M059J (cell line): ENCODE measurements around the gene KIF4A. TPM values are rescaled to one million over a fixed set of nuclear protein-coding genes. Genes with fewer than 3 reads are reported as not detected.

ENCODE experiments used
- DNase-seq: peaks from one replicate; pipeline ENCODE4 v3.0.0-alpha.2; 2012; ENCODE audit warnings: low read depth
- total RNA-seq: library from RNA; depleted of rRNA; stranded (reverse); fragments of >200 nt; shearing (Covaris generic); gene quantifications from 2 replicates; pipeline ENCODE4 v1.2.3, GENCODE V29; 2014

Gene KIF4A
- total RNA-seq, 1 experiment from 2014 or later = 89.1 TPM

- peak; percentile 74 for DNase-seq
These were observed 149.1 kb downstream of the KIF4A start for GRCh38 chrX:70439016-70439415.

- DNase-seq = no peak
These were observed 152.3 kb downstream of the KIF4A start for GRCh38 chrX:70442224-70442623.

GRCh38 chrX:70444326-70444945, 154.5 kb downstream of the KIF4A start, which contains the start of gene DLG3:
TSS of gene DLG3 (plus strand) at chrX:70444835. CDS start at chrX:70445202, 367 bp downstream.
- DNase-seq = peak; percentile 56

- no peak for DNase-seq
These were observed 155.2 kb downstream of the KIF4A start for GRCh38 chrX:70444946-70445656.

DNA sequence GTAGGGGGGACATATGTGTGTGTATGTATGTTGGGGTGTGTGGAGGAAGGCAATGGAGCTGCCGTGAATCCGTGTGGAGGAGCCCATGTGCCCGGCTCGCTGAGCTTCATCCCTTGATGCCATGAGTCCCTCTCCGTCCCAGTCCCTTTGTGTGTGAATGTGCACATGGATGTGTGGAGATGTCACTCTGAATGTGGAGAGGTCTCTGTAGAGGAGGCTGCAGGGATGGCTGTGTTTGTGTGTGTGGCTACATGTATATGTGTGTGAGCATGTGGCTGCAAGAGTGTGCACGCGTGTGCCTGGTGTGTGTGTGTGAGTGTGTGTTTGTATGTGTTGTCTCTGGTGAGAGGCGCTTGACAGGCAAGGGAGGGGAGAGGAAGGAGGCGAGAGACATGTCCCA, 156.0 kb downstream of the KIF4A start:
- no peak for DNase-seq

DNA sequence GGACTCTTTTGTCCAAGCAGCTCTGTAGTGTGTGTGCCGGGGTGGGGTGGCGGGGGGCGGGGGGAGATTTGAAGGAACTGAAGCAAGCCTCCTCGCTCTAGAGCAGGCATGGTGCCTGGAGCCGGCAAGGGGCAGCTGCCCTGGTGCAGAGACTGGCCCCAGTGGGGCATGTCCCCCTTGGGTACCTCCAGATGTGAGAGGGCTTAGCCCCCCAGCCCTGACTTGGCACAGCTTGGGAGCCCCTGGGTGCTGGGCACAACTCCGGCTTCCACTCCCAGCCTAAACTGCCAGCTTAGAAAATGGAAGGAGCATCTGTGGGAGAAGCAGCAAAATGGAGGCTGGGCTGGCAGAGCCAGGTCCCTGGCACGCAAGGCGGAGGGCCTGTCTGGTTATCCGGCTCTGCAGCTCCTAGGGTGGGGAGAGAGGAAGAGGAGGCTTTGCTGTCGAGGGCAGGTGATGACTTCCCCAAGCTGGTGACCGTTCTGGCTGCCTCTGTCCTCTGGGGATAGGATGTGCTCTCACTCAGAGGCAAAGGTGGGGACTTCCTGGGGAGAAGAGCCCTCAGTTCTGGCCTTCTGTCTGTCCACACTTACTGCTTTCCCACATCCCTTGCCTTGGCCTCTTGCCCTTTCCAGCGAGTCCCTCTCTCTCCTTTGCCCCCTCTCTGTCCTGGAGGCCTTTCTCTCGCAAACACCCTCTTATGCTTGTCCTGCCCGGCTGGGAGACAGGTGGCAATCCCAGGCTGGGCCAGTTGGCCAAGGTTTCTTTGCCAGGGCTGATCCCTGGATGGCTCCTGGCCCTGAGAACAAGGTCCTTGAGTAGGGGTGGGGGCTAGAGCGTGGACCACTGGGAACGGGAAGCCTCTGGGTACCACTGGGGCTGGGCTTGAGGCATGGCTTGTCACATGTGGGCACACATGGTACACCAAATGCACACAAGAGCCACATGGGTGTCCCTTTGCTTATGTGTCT, 156.8 kb downstream of the KIF4A start:
- no peak for DNase-seq

- no peak for DNase-seq
These were observed 159.6 kb downstream of the KIF4A start for GRCh38 chrX:70449457-70449966.

GRCh38 chrX:70452143-70452733, 162.3 kb downstream of the KIF4A start:
- DNase-seq = peak; percentile 56

DNA sequence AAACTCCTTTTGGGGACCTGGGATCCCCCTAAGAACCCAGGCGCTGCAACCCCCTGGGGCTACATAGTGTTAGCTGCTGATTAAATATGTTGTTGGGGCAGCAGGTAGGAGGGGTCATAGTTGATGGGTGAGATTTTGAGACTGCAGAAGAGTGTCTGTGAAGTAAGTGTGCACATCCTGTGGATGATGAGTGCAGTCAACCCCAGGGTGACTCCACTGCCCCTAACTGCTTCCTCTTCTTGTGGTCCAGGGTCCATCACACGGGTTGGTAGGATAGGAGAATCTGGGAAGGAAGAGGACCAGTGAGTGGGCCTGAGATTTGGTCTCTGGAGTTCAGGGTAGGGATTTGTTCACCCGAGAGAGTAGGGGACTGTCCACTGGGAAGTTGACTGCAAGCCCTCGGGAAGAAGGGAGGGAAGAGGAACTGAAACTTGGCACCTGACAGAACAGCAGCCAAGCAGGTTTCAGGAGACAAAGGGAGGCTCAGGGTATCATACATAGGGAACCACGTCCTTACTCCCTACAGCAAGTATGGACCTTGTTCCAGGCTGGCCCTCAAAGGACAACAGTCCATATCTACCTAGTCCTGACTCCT, 163.2 kb downstream of the KIF4A start:
- DNase-seq = no peak

DNA sequence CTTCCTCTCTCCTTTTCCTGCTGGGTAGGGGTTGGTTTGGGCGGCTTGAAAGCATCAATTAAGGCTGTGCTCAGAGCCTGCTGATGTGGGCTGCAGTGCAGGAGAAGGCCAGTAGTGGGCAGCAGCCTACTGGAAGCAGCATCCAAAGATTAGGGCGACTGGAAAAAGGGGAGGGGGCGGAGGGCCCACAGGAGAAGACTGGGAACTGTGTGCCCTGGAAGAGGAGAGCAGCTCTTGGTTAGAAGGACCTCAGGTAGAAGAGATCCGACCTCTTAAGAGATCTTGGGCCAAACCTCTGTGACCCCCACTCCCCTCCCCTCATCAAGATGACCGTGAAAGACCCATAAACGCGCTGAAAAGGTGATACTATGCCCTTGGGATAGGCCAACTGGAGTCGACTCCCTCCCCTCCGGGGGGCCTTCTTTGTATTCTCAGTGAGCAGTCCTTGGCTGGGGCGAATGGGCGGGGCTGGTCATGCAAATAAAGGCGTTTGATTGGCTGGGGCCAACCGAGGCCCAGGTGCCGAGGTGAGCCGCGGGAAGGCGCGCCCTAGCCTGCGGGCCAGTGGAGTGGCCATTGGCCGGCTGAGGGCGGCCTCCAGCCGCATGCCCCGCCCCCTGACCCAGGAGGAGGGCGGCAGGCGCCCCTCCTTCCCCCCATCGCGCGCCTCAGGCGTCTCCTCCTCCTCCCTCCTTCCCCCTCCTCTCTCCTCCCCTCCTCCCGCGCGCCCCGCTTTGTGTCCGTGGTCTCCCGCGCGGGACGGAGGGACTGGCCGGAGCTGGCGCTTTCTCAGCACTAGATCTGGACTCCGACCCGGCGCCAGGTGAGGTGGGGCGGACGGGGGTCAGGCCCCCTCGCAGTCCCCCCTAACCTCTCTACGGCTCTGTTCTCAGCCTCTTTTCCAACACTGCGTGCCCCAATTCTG, 164.8 kb downstream of the KIF4A start:
- peak; percentile 32 for DNase-seq

DNA sequence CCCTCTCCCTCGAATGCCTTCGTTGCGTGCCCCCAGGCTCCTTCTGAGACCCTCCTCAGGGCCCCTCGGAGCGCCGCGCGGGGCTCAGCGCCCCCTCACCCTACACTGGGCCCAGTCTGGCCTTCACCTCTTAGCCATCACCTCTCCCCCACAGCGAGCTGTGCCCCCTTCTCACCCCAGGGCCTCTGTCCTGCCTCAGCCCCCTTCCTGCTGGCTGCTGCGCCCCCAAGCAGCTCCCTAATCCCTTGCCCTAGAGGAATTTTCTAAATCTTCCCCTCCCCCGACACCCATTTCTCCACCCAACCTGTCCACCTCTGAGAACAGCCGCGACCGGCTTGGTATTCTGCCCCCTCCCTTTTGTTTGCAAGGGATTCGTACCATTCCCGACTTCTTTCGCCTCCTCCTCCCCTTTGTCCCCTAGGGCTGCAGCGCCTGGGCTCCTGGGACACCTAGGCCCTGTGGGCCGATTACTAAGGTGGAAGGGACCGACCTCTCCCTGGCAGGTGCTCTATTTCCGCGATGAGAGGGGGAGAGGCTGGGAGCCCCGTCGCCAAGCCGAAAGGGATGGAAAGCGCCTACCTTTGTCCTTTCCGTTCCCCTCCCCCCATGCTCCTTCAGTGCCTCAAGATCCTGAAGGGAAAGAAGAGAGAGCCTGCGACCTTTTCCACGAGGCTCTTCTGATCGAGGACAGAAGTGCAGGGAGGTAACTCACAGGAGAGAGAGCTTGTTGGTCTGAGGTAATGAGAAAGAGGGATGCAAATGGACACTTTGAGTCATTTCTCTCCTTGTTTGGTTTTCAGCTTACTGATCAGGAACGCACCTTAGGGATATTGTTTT, 165.7 kb downstream of the KIF4A start:
- no peak for DNase-seq

- no peak for DNase-seq
These were observed 166.4 kb downstream of the KIF4A start for GRCh38 chrX:70456256-70456655.

- no peak for DNase-seq
These were observed 171.1 kb downstream of the KIF4A start for GRCh38 chrX:70461026-70461425.

- no peak for DNase-seq
These were observed 174.1 kb downstream of the KIF4A start for GRCh38 chrX:70464051-70464450.

DNA sequence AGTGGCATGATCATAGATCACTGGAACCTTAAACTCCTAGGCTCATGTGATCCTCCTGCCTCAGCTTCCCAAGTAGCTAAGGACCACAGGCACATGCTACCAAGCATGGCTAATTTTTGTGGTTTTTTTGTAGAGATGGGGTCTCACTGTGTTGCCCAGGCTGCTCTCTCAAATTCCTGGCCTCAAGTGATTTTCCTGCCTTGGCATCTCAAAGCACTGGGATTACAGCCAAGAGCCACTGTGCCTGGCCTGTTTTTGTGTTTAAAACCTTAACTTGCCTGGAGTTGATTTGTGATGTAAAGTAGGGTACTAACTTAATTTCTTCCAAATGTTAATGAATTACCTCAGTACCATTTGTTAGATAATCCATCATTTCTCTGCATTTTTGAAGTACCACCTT, 177.1 kb downstream of the KIF4A start:
- DNase-seq = no peak

GRCh38 chrX:70468709-70469108, 178.8 kb downstream of the KIF4A start:
- no peak for DNase-seq
